B cell (primary cell): ENCODE results near the gene THSD7A. TPM values are rescaled to one million over a fixed set of nuclear protein-coding genes. Genes with fewer than 3 reads are reported as not detected.

Source experiments
- ATAC-seq: fragments of 200-7000 bp; cut with Tn5 transposase; one replicate; pipeline ENCODE4 v1.10.0; 2021; ENCODE audit warnings: low read depth, mild to moderate bottlenecking, moderate number of reproducible peaks, moderate library complexity
- CTCF ChIA-PET: fragments of 350-600 bp; sonication (Branson Sonifier 250); formaldehyde crosslinking; loops from one replicate; lab custom pipeline; 2021; ENCODE audit warnings: antibody characterized with exemption, inconsistent platforms; lab: Charles Lee
- POLR2A ChIA-PET: fragments of 350-600 bp; sonication (Branson Sonifier 250); formaldehyde crosslinking; loops from one replicate; lab custom pipeline; 2021; ENCODE audit warnings: antibody characterized with exemption; lab: Charles Lee
- DNase-seq: peaks from one replicate; pipeline ENCODE4 v3.0.0; 2013
- H2AFZ ChIP-seq: 2 replicates; pipeline ENCODE4 v1.6.1; 2012; ENCODE audit warnings: mild to moderate bottlenecking, low read depth, low read length; ENCODE audit not compliant: insufficient read depth, poor library complexity, severe bottlenecking
- H3K27ac ChIP-seq, 2 donors: 1 replicate in 1 of 2; 2 replicates in 1 of 2; pipeline ENCODE4 v1.5.1; 2012 to 2013; ENCODE audit warnings: low read length in 2 of 2, mild to moderate bottlenecking in 2 of 2, moderate library complexity in 1 of 2
- H3K27me3 ChIP-seq, 4 experiments: fragments of 200-600 bp in 1 of 4; sonication (generic) in 1 of 4; replicated peaks in 1 of 4; 1 replicate in 2 of 4; 2 replicates in 2 of 4; pipeline versions ENCODE4 v1.6.1 to v1.7.0; 2013 to 2016; ENCODE audit warnings: low read length in 3 of 4, mild to moderate bottlenecking in 2 of 4, mixed read lengths in 1 of 4, moderate library complexity in 1 of 4; ENCODE audit not compliant: insufficient read depth in 4 of 4, control insufficient read depth in 3 of 4; ENCODE audit errors: control extremely low read depth in 1 of 4
- H3K36me3 ChIP-seq, 2 experiments: replicated peaks in 1 of 2; 1 replicate in 1 of 2; 2 replicates in 1 of 2; pipeline versions ENCODE4 v1.6.1 to v1.7.1; 2013; ENCODE audit warnings: low read length in 1 of 2; ENCODE audit not compliant: insufficient read depth in 2 of 2, control insufficient read depth in 1 of 2; ENCODE audit errors: control extremely low read depth in 1 of 2, extremely low read depth in 1 of 2
- H3K4me1 ChIP-seq, 2 donors: fragments of 200-600 bp in 1 of 2; sonication (generic) in 1 of 2; 1 replicate in 1 of 2; 2 replicates in 1 of 2; pipeline versions ENCODE4 v1.5.1 to v1.6.1; 2013 to 2017; ENCODE audit warnings: low read length in 2 of 2; ENCODE audit not compliant: control insufficient read depth in 2 of 2, insufficient read depth in 2 of 2
- H3K4me2 ChIP-seq: replicated peaks from 2 replicates; pipeline ENCODE3; 2012; ENCODE audit warnings: mild to moderate bottlenecking, low read depth, low read length; ENCODE audit not compliant: poor library complexity, severe bottlenecking
- H3K4me3 ChIP-seq, 5 experiments: fragments of 200-600 bp in 1 of 5; sonication (generic) in 1 of 5; 1 replicate in 3 of 5; 2 replicates in 2 of 5; pipeline versions ENCODE4 v1.5.1 to v1.7.0; 2011 to 2016; ENCODE audit warnings: low read length in 4 of 5, mild to moderate bottlenecking in 4 of 5, low read depth in 2 of 5, control low read depth in 1 of 5, moderate library complexity in 1 of 5; ENCODE audit not compliant: insufficient read depth in 1 of 5; ENCODE audit errors: control extremely low read depth in 1 of 5, extremely low read depth in 1 of 5
- H3K79me2 ChIP-seq: fragments of 200-600 bp; sonication (generic); one replicate; pipeline ENCODE4 v1.6.0; 2016; ENCODE audit warnings: low read length; ENCODE audit not compliant: control insufficient read depth, insufficient read depth
- H3K9ac ChIP-seq: fragments of 200-600 bp; sonication (generic); 2 replicates; pipeline ENCODE4 v1.6.1; 2017; ENCODE audit warnings: mild to moderate bottlenecking, low read length, moderate library complexity
- H3K9me3 ChIP-seq, 3 donors: one replicate each; pipeline versions ENCODE4 v1.6.1 to v1.7.1; 2013; ENCODE audit warnings: low read length in 2 of 3; ENCODE audit not compliant: control insufficient read depth in 2 of 3, insufficient read depth in 1 of 3; ENCODE audit errors: control extremely low read depth in 1 of 3
- H4K20me1 ChIP-seq: 2 replicates; pipeline ENCODE4 v1.6.0; 2012; ENCODE audit warnings: mild to moderate bottlenecking, low read length; ENCODE audit not compliant: insufficient read depth, control insufficient read depth, poor library complexity, severe bottlenecking
- H3K27ac Mint-ChIP-seq: one replicate; pipeline ENCODE4 v1.8.0; 2021; ENCODE audit warnings: mixed read lengths
- H3K27me3 Mint-ChIP-seq: one replicate; pipeline ENCODE4 v1.8.0; 2021; ENCODE audit warnings: mixed read lengths
- H3K4me1 Mint-ChIP-seq: one replicate; pipeline ENCODE4 v1.8.0; 2021; ENCODE audit warnings: mixed read lengths
- H3K4me3 Mint-ChIP-seq: one replicate; pipeline ENCODE4 v1.8.0; 2021; ENCODE audit warnings: mixed read lengths
- H3K9me3 Mint-ChIP-seq: one replicate; pipeline ENCODE4 v1.8.0; 2022; ENCODE audit warnings: mixed read lengths; ENCODE audit not compliant: insufficient read depth
- CTCF ChIP-seq: fragments of 200-600 bp; IDR thresholded peaks from one replicate; pipeline ENCODE4 v1.8.0; 2022; ENCODE audit warnings: antibody characterized with exemption, mild to moderate bottlenecking
- EZH2 ChIP-seq: IDR thresholded peaks from 2 replicates; pipeline ENCODE4 v1.6.1; 2012; ENCODE audit warnings: borderline replicate concordance, low read depth, mild to moderate bottlenecking, moderate library complexity, low read length; ENCODE audit not compliant: insufficient read depth, poor library complexity, severe bottlenecking
- WGBS: methylation state at CpG from one replicate; pipeline ENCODE4 v1.1.5; 2013; ENCODE audit warnings: missing lambda C conversion rate; ENCODE audit not compliant: insufficient coverage; 5-methylcytosine and 5-hydroxymethylcytosine counted together
- intact Hi-C: fragments of 100-400 bp; cut with micrococcal nuclease; formaldehyde crosslinking; loops from one replicate; pipeline ENCODE4 v1.10.0; 2022
- polyA plus RNA-seq: library from polyadenylated mRNA; depleted of rRNA; stranded (reverse); fragments of >200 nt; gene quantifications from 2 replicates; pipeline ENCODE4 v1.2.3, GENCODE V29; 2012
- total RNA-seq, 2 donors: library from RNA; stranded (reverse); fragments of 120-200 nt in 1 of 2; gene quantifications; 1 replicate in 1 of 2; 2 replicates in 1 of 2; pipeline versions ENCODE4 v1.2.3 to v1.2.4, GENCODE V29; 2013 to 2022

The THSD7A gene
- total and polyA plus RNA-seq, 2 donors (not counting 1 experiment from before 2014, with no cell fraction given) = not detected

GRCh38 chr7:11788568-11788967 is 43.4 kb downstream of the THSD7A start:
- CTCF ChIA-PET = no interaction called here
- Mint-ChIP-seq H3K27ac (no peak overlapping the region), H3K4me3 (no peak overlapping the region), H3K4me1 (no peaks in the 10 kb centered on the region), H3K27me3 (no peaks in the 10 kb centered on the region), H3K9me3 (no peaks in the 10 kb centered on the region)
- Histone ChIP-seq H3K27ac (no peak overlapping the region), H3K4me3 (no peak overlapping the region), H3K4me1 (no peaks in the 10 kb centered on the region), H3K27me3 (no peaks in the 10 kb centered on the region), H4K20me1 (no peaks in the 10 kb centered on the region), H3K4me2 (no peak overlapping the region), H2AFZ (no peak overlapping the region), H3K79me2 (no peaks in the 10 kb centered on the region), H3K9me3 (no peaks in the 10 kb centered on the region), H3K9ac (no peak overlapping the region), H3K36me3 (no peaks in the 10 kb centered on the region)
- ATAC-seq = no peak
- POLR2A ChIA-PET = no interaction called here
- intact Hi-C loops = no loop called here
- TF ChIP-seq CTCF (no peak), EZH2 (no peak)
- no CpG with 5 or more reads among the region's 3 CpGs for WGBS
- no peak for DNase-seq

- Mint-ChIP-seq H3K4me1 (no peaks in the 10 kb centered on the region), H3K27ac (no peak overlapping the region), H3K4me3 (no peak overlapping the region), H3K27me3 (no peaks in the 10 kb centered on the region), H3K9me3 (no peaks in the 10 kb centered on the region)
- H2AFZ ChIP-seq = no peak overlapping the region
- DNase-seq = no peak
- no peaks in the 10 kb centered on the region for H3K9me3 ChIP-seq
- intact Hi-C loops = no loop called here
- ChIA-PET CTCF (no interaction called here), POLR2A (no interaction called here)
- no peak overlapping the region for H3K4me2 ChIP-seq
- H3K4me1 ChIP-seq = no peaks in the 10 kb centered on the region
- no peak overlapping the region for H3K4me3 ChIP-seq
- H3K9ac ChIP-seq = no peak overlapping the region
- no peak for ATAC-seq
- H3K36me3 ChIP-seq = no peaks in the 10 kb centered on the region
- WGBS = no CpG with 5 or more reads among the region's 4 CpGs
- H4K20me1 ChIP-seq = no peaks in the 10 kb centered on the region
- TF ChIP-seq EZH2 = no peak
- no peak for TF ChIP-seq CTCF
- H3K27ac ChIP-seq = no peak overlapping the region
- no peaks in the 10 kb centered on the region for H3K27me3 ChIP-seq
- H3K79me2 ChIP-seq = no peaks in the 10 kb centered on the region
These were observed 44.5 kb downstream of the THSD7A start for GRCh38 chr7:11787534-11787933.
